HepG2 (cell line): ENCODE data around the gene TRPV2. TPM values are rescaled to one million over a fixed set of nuclear protein-coding genes. Genes with fewer than 3 reads are reported as not detected.

ENCODE experiments used
- CREM ChIP-seq, 2 experiments: sonication (generic) in 1 of 2; formaldehyde crosslinking in 1 of 2; IDR thresholded peaks; 2 replicates each; pipeline versions ENCODE4 v1.4.0 to v1.6.1; 2016 to 2020; ENCODE audit warnings: antibody characterized with exemption in 1 of 2, mild to moderate bottlenecking in 1 of 2, missing genetic modification reagents in 1 of 2
- ELF4 ChIP-seq: sonication (generic); formaldehyde crosslinking; IDR thresholded peaks from 2 replicates; pipeline ENCODE4 v1.5.0; 2020; ENCODE audit warnings: missing genetic modification reagents, mild to moderate bottlenecking, moderate library complexity, borderline replicate concordance
- GATAD2A ChIP-seq: IDR thresholded peaks from 2 replicates; pipeline ENCODE4 v1.6.1; 2016
- PRPF4 ChIP-seq: fragments of 200-400 bp; formaldehyde crosslinking; IDR thresholded peaks from 2 replicates; pipeline ENCODE4 v1.6.1; 2016; ENCODE audit warnings: low read length, low read depth; ENCODE audit not compliant: poor library complexity, severe bottlenecking
- SAP130 ChIP-seq: IDR thresholded peaks from 2 replicates; pipeline ENCODE4 v1.6.1; 2016; ENCODE audit warnings: low read depth
- ZNF124 ChIP-seq: sonication (generic); formaldehyde crosslinking; IDR thresholded peaks from 2 replicates; pipeline ENCODE4 v1.4.0; 2020; ENCODE audit warnings: missing genetic modification reagents
- ZNF367 ChIP-seq: sonication (generic); formaldehyde crosslinking; IDR thresholded peaks from 2 replicates; pipeline ENCODE4 v1.4.0; 2020; ENCODE audit warnings: missing genetic modification reagents, borderline replicate concordance
- polyA plus RNA-seq, 8 experiments: library from polyadenylated mRNA; depleted of rRNA in 3 of 8; stranded (reverse) in 7 of 8; unstranded in 1 of 8; fragments of >200 nt; fragmentation: Illumina TruSeq in 4 of 8; extraction: Trizol in 4 of 8; gene quantifications; 2 replicates each; pipeline versions ENCODE4 v1.2.1 to v1.2.3, GENCODE V29; 2011 to 2016; ENCODE audit warnings: low read depth in 4 of 8, missing spikeins in 1 of 8, mixed read lengths in 1 of 8; ENCODE audit not compliant: insufficient read depth in 1 of 8
- total RNA-seq, 5 experiments: library from RNA; depleted of rRNA; stranded (reverse); fragments of >200 nt; fragmentation: Illumina TruSeq; extraction: Trizol; gene quantifications; 2 replicates each; pipeline ENCODE4 v1.2.3, GENCODE V29; 2016; ENCODE audit warnings: low read depth in 1 of 5
- TF ChIP-seq, protein P1 (sequence below): sonication (generic); formaldehyde crosslinking; conservative IDR thresholded peaks from 2 replicates; pipeline ENCODE4 v1.4.0; 2020; ENCODE audit warnings: mild to moderate bottlenecking, missing genetic modification reagents, moderate library complexity
- TF ChIP-seq, protein P2 (sequence below): sonication (generic); formaldehyde crosslinking; IDR thresholded peaks from 2 replicates; pipeline ENCODE4 v1.5.1; 2020; ENCODE audit warnings: missing genetic modification reagents, mild to moderate bottlenecking, borderline replicate concordance
- TF ChIP-seq, protein P3 (sequence below): fragments of 450-650 bp; IDR thresholded peaks from 2 replicates; pipeline ENCODE4 v1.6.1; 2016
- TF ChIP-seq, protein P4 (sequence below): sonication (generic); formaldehyde crosslinking; IDR thresholded peaks from 2 replicates; pipeline ENCODE4 v1.5.0; 2020; ENCODE audit warnings: missing genetic modification reagents
- TF ChIP-seq, protein P5 (sequence below), 2 experiments: fragments of 450-650 bp in 1 of 2; sonication (generic) in 1 of 2; formaldehyde crosslinking in 1 of 2; IDR thresholded peaks; 2 replicates each; pipeline versions ENCODE4 v1.6.1 to v1.8.0; 2016 to 2022; ENCODE audit warnings: antibody characterized with exemption in 1 of 2, mild to moderate bottlenecking in 1 of 2, missing genetic modification reagents in 1 of 2

The TRPV2 gene
- total and polyA plus RNA-seq, 2 of the 13 experiments (the other 11 are each of a cell fraction or from before 2014, with no cell fraction given) = 13.6 to 21.3 TPM

DNA sequence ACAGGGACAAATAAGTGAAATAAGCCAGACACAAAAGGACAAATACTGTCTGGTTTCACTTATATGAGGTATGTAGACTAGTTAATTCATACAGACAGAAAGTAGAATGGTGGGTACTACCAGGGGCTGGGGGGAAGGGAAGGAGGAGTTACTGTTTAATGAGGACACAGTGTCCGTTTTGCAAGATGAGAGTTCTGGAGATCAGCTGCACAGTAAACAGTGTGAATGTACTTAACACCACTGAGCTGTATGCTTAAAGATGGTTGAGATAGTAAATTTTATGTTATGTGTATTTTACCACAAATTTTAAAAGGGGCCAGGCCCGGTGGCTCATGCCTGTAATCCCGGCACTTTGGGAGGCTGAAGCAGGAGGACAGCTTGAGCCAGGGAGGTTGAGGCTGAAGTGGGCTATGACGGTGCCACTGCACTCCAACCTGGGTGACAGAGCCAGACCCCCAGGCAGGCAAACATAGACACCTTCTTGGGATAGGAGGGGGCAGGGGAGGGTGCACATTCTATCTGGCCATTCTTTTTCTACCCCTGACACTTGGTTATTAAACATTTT lies 53.1 kb downstream of the TRPV2 start (continued):
- TF ChIP-seq, protein P1, sequence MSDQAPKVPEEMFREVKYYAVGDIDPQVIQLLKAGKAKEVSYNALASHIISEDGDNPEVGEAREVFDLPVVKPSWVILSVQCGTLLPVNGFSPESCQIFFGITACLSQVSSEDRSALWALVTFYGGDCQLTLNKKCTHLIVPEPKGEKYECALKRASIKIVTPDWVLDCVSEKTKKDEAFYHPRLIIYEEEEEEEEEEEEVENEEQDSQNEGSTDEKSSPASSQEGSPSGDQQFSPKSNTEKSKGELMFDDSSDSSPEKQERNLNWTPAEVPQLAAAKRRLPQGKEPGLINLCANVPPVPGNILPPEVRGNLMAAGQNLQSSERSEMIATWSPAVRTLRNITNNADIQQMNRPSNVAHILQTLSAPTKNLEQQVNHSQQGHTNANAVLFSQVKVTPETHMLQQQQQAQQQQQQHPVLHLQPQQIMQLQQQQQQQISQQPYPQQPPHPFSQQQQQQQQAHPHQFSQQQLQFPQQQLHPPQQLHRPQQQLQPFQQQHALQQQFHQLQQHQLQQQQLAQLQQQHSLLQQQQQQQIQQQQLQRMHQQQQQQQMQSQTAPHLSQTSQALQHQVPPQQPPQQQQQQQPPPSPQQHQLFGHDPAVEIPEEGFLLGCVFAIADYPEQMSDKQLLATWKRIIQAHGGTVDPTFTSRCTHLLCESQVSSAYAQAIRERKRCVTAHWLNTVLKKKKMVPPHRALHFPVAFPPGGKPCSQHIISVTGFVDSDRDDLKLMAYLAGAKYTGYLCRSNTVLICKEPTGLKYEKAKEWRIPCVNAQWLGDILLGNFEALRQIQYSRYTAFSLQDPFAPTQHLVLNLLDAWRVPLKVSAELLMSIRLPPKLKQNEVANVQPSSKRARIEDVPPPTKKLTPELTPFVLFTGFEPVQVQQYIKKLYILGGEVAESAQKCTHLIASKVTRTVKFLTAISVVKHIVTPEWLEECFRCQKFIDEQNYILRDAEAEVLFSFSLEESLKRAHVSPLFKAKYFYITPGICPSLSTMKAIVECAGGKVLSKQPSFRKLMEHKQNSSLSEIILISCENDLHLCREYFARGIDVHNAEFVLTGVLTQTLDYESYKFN (CRISPR knock-in tag) = peak; percentile 76
- TF ChIP-seq ZNF124 (CRISPR knock-in tag) (no peak), SAP130 (0 out of 2 replicates have a peak, but pooled peaks have one; percentile 11), ZNF367 (CRISPR knock-in tag) (no peak), CREM (IDR thresholded peaks at IDR 0.05) (0 out of 2 replicates have a peak, but pooled peaks have one; percentile 20), CREM (CRISPR knock-in tag; IDR thresholded peaks at IDR 0.05) (no peak), GATAD2A (0 out of 2 replicates have a peak, but pooled peaks have one; percentile 18), ELF4 (no peak), PRPF4 (no peak)
- TF ChIP-seq, protein P2, sequence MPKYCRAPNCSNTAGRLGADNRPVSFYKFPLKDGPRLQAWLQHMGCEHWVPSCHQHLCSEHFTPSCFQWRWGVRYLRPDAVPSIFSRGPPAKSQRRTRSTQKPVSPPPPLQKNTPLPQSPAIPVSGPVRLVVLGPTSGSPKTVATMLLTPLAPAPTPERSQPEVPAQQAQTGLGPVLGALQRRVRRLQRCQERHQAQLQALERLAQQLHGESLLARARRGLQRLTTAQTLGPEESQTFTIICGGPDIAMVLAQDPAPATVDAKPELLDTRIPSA = no peak
- TF ChIP-seq, protein P3, sequence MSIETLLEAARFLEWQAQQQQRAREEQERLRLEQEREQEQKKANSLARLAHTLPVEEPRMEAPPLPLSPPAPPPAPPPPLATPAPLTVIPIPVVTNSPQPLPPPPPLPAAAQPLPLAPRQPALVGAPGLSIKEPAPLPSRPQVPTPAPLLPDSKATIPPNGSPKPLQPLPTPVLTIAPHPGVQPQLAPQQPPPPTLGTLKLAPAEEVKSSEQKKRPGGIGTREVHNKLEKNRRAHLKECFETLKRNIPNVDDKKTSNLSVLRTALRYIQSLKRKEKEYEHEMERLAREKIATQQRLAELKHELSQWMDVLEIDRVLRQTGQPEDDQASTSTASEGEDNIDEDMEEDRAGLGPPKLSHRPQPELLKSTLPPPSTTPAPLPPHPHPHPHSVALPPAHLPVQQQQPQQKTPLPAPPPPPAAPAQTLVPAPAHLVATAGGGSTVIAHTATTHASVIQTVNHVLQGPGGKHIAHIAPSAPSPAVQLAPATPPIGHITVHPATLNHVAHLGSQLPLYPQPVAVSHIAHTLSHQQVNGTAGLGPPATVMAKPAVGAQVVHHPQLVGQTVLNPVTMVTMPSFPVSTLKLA = no peak
- TF ChIP-seq, protein P4, sequence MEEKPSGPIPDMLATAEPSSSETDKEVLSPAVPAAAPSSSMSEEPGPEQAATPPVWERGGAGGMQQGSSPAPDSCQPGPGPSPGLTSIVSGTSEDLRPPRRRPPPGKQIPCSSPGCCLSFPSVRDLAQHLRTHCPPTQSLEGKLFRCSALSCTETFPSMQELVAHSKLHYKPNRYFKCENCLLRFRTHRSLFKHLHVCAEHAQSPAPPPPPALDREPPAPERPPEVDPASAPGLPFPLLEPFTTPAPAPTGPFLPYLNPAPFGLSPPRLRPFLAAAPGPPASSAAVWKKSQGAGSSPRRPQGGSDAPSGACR = no peak
- TF ChIP-seq, protein P5, sequence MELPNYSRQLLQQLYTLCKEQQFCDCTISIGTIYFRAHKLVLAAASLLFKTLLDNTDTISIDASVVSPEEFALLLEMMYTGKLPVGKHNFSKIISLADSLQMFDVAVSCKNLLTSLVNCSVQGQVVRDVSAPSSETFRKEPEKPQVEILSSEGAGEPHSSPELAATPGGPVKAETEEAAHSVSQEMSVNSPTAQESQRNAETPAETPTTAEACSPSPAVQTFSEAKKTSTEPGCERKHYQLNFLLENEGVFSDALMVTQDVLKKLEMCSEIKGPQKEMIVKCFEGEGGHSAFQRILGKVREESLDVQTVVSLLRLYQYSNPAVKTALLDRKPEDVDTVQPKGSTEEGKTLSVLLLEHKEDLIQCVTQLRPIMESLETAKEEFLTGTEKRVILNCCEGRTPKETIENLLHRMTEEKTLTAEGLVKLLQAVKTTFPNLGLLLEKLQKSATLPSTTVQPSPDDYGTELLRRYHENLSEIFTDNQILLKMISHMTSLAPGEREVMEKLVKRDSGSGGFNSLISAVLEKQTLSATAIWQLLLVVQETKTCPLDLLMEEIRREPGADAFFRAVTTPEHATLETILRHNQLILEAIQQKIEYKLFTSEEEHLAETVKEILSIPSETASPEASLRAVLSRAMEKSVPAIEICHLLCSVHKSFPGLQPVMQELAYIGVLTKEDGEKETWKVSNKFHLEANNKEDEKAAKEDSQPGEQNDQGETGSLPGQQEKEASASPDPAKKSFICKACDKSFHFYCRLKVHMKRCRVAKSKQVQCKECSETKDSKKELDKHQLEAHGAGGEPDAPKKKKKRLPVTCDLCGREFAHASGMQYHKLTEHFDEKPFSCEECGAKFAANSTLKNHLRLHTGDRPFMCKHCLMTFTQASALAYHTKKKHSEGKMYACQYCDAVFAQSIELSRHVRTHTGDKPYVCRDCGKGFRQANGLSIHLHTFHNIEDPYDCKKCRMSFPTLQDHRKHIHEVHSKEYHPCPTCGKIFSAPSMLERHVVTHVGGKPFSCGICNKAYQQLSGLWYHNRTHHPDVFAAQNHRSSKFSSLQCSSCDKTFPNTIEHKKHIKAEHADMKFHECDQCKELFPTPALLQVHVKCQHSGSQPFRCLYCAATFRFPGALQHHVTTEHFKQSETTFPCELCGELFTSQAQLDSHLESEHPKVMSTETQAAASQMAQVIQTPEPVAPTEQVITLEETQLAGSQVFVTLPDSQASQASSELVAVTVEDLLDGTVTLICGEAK (IDR thresholded peaks at IDR 0.05) = no peak
- TF ChIP-seq, protein P5 (CRISPR knock-in tag; IDR thresholded peaks at IDR 0.05) = no peak
